OCI-LY7 (cell line): ENCODE measurements around the gene MRPL20. TPM values are rescaled to one million over a fixed set of nuclear protein-coding genes. Genes with fewer than 3 reads are reported as not detected.

Source experiments
- BruUV-seq: library from RNA; stranded (reverse); fragments of 400-500 nt; replicated peaks from 2 replicates; lab custom pipeline; 2021; lab: Mats Ljungman, UMichigan
- CTCF ChIA-PET: fragments of 300-600 bp; sonication (Branson Sonifier 250); formaldehyde crosslinking; loops from one replicate; lab custom pipeline; 2022; ENCODE audit warnings: antibody characterized with exemption; ENCODE audit not compliant: unreplicated experiment; lab: Charles Lee
- POLR2A ChIA-PET: fragments of 300-600 bp; sonication (Branson Sonifier 250); formaldehyde crosslinking; loops from one replicate; lab custom pipeline; 2022; ENCODE audit warnings: antibody characterized with exemption; lab: Charles Lee
- DNase-seq: peaks from one replicate; pipeline ENCODE4 v3.0.0-alpha.2; 2015; ENCODE audit warnings: low spot score
- H2AFZ ChIP-seq: fragments of 200-600 bp; sonication (generic), shearing (Covaris generic); 2 replicates; pipeline ENCODE4 v1.6.1; 2014; ENCODE audit warnings: mild to moderate bottlenecking, antibody characterized with exemption, low read length, moderate library complexity
- H3K27ac ChIP-seq: fragments of 200-600 bp; sonication (generic); 2 replicates; pipeline ENCODE4 v1.5.1; 2014; ENCODE audit warnings: mixed run types, low read depth, mild to moderate bottlenecking, moderate library complexity, low read length, inconsistent platforms; ENCODE audit not compliant: poor library complexity, severe bottlenecking
- H3K36me3 ChIP-seq: fragments of 200-600 bp; sonication (generic); 2 replicates; pipeline ENCODE4 v1.6.1; 2014; ENCODE audit warnings: mild to moderate bottlenecking, antibody characterized with exemption, low read length, moderate library complexity, mixed read lengths; ENCODE audit not compliant: insufficient read depth
- H3K4me1 ChIP-seq: fragments of 200-600 bp; sonication (generic); 2 replicates; pipeline ENCODE4 v1.5.1; 2014; ENCODE audit warnings: mild to moderate bottlenecking, low read length; ENCODE audit not compliant: insufficient read depth, poor library complexity, severe bottlenecking
- H3K4me2 ChIP-seq: fragments of 200-600 bp; sonication (generic); 2 replicates; pipeline ENCODE4 v1.6.1; 2014; ENCODE audit warnings: mild to moderate bottlenecking, low read length
- H3K4me3 ChIP-seq: fragments of 200-600 bp; sonication (generic); 2 replicates; pipeline ENCODE4 v1.5.1; 2014; ENCODE audit warnings: mild to moderate bottlenecking, low read depth, low read length; ENCODE audit not compliant: poor library complexity, severe bottlenecking
- H3K79me2 ChIP-seq: fragments of 200-600 bp; sonication (generic); 2 replicates; pipeline ENCODE4 v1.6.1; 2016; ENCODE audit warnings: low read depth, mild to moderate bottlenecking, low read length, moderate library complexity, mixed read lengths; ENCODE audit not compliant: insufficient read depth
- H3K9me2 ChIP-seq: fragments of 200-600 bp; sonication (generic); 2 replicates; pipeline ENCODE4 v1.6.1; 2016; ENCODE audit warnings: mild to moderate bottlenecking, low read length, mixed read lengths; ENCODE audit not compliant: insufficient read depth
- H3K9me3 ChIP-seq: fragments of 200-600 bp; sonication (generic); 2 replicates; pipeline ENCODE4 v1.6.1; 2014; ENCODE audit warnings: mild to moderate bottlenecking, mixed run types, low read length, mixed read lengths
- H4K20me1 ChIP-seq: fragments of 200-600 bp; sonication (generic); 2 replicates; pipeline ENCODE4 v1.6.1; 2014; ENCODE audit warnings: mild to moderate bottlenecking, antibody characterized with exemption, low read length, moderate library complexity, mixed read lengths; ENCODE audit not compliant: insufficient read depth
- CTCF ChIP-seq: fragments of 200-600 bp; sonication (generic); conservative IDR thresholded peaks from 2 replicates; pipeline ENCODE4 v1.5.1; 2014; ENCODE audit warnings: mild to moderate bottlenecking, antibody characterized with exemption, low read length, moderate library complexity, mixed read lengths
- EZH2phosphoT487 ChIP-seq: fragments of 200-600 bp; sonication (generic); IDR thresholded peaks from 2 replicates; pipeline ENCODE4 v1.6.1; 2018; ENCODE audit warnings: low read depth, borderline replicate concordance, mild to moderate bottlenecking, mixed run types, antibody characterized with exemption, low read length, moderate library complexity, mixed read lengths
- intact Hi-C: fragments of 100-400 bp; cut with micrococcal nuclease; formaldehyde crosslinking; loops from one replicate; pipeline ENCODE4 v1.10.0; 2022; ENCODE audit not compliant: unreplicated experiment
- total RNA-seq, 2 experiments: library from RNA; depleted of rRNA in 1 of 2; stranded (reverse); fragments of >200 nt in 1 of 2; shearing (Covaris generic) in 1 of 2; gene quantifications; 2 replicates each; pipeline ENCODE4 v1.2.3, GENCODE V29; 2014 to 2022

Gene MRPL20
- total RNA-seq, 2 experiments from 2014 or later, result 143 to 165 TPM

GRCh38 chr1:1421907-1422464 is 14.9 kb upstream of the MRPL20 start:
- H3K27ac ChIP-seq, result no peak overlapping the region
- H3K79me2 ChIP-seq, result no peaks in the 10 kb centered on the region
- no TSS peak for BruUV-seq
- no peak overlapping the region for H3K4me2 ChIP-seq
- no peaks in the 10 kb centered on the region for H3K4me1 ChIP-seq
- DNase-seq, result no peak
- intact Hi-C loops, result no loop called here
- no peak for TF ChIP-seq CTCF
- TF ChIP-seq EZH2phosphoT487, result no peak
- no peaks in the 10 kb centered on the region for H3K9me3 ChIP-seq
- no peaks in the 10 kb centered on the region for H3K36me3 ChIP-seq
- no peak overlapping the region for H3K4me3 ChIP-seq
- H4K20me1 ChIP-seq, result no peaks in the 10 kb centered on the region
- ChIA-PET CTCF (no interaction called here), POLR2A (no interaction called here)
- H3K9me2 ChIP-seq, result no peaks in the 10 kb centered on the region
- H2AFZ ChIP-seq, result no peak overlapping the region

GRCh38 chr1:1421147-1421906 is 14.2 kb upstream of the MRPL20 start, which contains the start of gene ANKRD65:
TSS of gene ANKRD65 (minus strand) at chr1:1421276. CDS start at chr1:1421005, 271 bp downstream.
- Histone ChIP-seq H3K9me2 (no peaks in the 10 kb centered on the region), H3K9me3 (no peaks in the 10 kb centered on the region), H3K4me2 (no peak within 1 kb of the TSS), H4K20me1 (no peaks in the 10 kb centered on the region), H3K79me2 (no peaks in the 10 kb centered on the region), H3K36me3 (no peaks in the 10 kb centered on the region), H2AFZ (no peak within 1 kb of the TSS), H3K4me3 (no peak within 1 kb of the TSS), H3K4me1 (no peaks in the 10 kb centered on the region), H3K27ac (no peak within 1 kb of the TSS)
- TF ChIP-seq EZH2phosphoT487 (no peak), CTCF (no peak)
- no peak for DNase-seq
- intact Hi-C loops, result no loop called here
- ChIA-PET POLR2A (no interaction called here), CTCF (no interaction called here)
- BruUV-seq, result no TSS peak

- H3K79me2 ChIP-seq, result no peaks in the 10 kb centered on the region
- H3K27ac ChIP-seq, result no peak overlapping the region
- DNase-seq, result no peak
- no peaks in the 10 kb centered on the region for H3K9me3 ChIP-seq
- POLR2A ChIA-PET, result no interaction called here
- CTCF ChIA-PET, result no interaction called here
- BruUV-seq, result no TSS peak
- H3K4me3 ChIP-seq, result no peak overlapping the region
- H3K36me3 ChIP-seq, result no peaks in the 10 kb centered on the region
- no peaks in the 10 kb centered on the region for H3K9me2 ChIP-seq
- H3K4me1 ChIP-seq, result no peaks in the 10 kb centered on the region
- H4K20me1 ChIP-seq, result no peaks in the 10 kb centered on the region
- TF ChIP-seq CTCF (no peak), EZH2phosphoT487 (no peak)
- intact Hi-C loops, result no loop called here
- no peak overlapping the region for H3K4me2 ChIP-seq
- H2AFZ ChIP-seq, result no peak overlapping the region
Observed at GRCh38 chr1:1420654-1421141, 13.6 kb upstream of the MRPL20 start.
